Loucy (cell line): ENCODE data around the gene OR4F6.

Experiments
- H2AFZ ChIP-seq: fragments of 200-600 bp; sonication (generic); 2 replicates; pipeline ENCODE4 v1.6.0; 2016; ENCODE audit warnings: antibody characterized with exemption, mild to moderate bottlenecking, low read length, moderate library complexity
- H3F3A ChIP-seq: fragments of 200-600 bp; 2 replicates; pipeline ENCODE4 v1.6.0; 2016; ENCODE audit warnings: antibody characterized with exemption, low read depth, mild to moderate bottlenecking
- H3K27me3 ChIP-seq: fragments of 200-600 bp; sonication (generic); 2 replicates; pipeline ENCODE4 v1.6.1; 2014; ENCODE audit warnings: low read length, mild to moderate bottlenecking; ENCODE audit not compliant: insufficient read depth, poor library complexity, severe bottlenecking
- H3K36me3 ChIP-seq: fragments of 200-600 bp; sonication (generic); 2 replicates; pipeline ENCODE4 v1.6.1; 2016; ENCODE audit warnings: low read length; ENCODE audit not compliant: insufficient read depth
- H3K4me1 ChIP-seq: fragments of 200-600 bp; sonication (generic); 2 replicates; pipeline ENCODE4 v1.5.1; 2014; ENCODE audit warnings: low read length, mild to moderate bottlenecking; ENCODE audit not compliant: insufficient read depth, poor library complexity, severe bottlenecking
- H3K4me2 ChIP-seq: fragments of 200-600 bp; sonication (generic); 2 replicates; pipeline ENCODE4 v1.6.0; 2014; ENCODE audit warnings: antibody characterized with exemption, low read length, low read depth, mild to moderate bottlenecking; ENCODE audit not compliant: poor library complexity, severe bottlenecking
- H3K4me3 ChIP-seq: fragments of 200-600 bp; sonication (generic); 2 replicates; pipeline ENCODE4 v1.5.1; 2014; ENCODE audit warnings: low read length, mild to moderate bottlenecking, mixed read lengths; ENCODE audit not compliant: poor library complexity, severe bottlenecking
- H3K79me2 ChIP-seq: fragments of 200-600 bp; sonication (generic); 2 replicates; pipeline ENCODE4 v1.6.1; 2014; ENCODE audit warnings: low read length; ENCODE audit not compliant: insufficient read depth
- H3K9ac ChIP-seq: fragments of 200-600 bp; sonication (generic); 2 replicates; pipeline ENCODE4 v1.6.0; 2014; ENCODE audit warnings: mild to moderate bottlenecking, low read depth, low read length, moderate library complexity; ENCODE audit not compliant: poor library complexity, severe bottlenecking
- H3K9me2 ChIP-seq: fragments of 200-600 bp; sonication (generic); replicated peaks from 2 replicates; pipeline ENCODE4 v1.6.1; 2016; ENCODE audit warnings: low read depth, low read length, mixed read lengths
- H3K9me3 ChIP-seq: fragments of 200-600 bp; sonication (generic); 2 replicates; pipeline ENCODE4 v1.6.1; 2014; ENCODE audit warnings: mild to moderate bottlenecking, antibody characterized with exemption, low read length, low read depth; ENCODE audit not compliant: insufficient read depth
- H4K20me1 ChIP-seq: fragments of 200-600 bp; sonication (generic); 2 replicates; pipeline ENCODE4 v1.6.0; 2014; ENCODE audit warnings: antibody characterized with exemption, low read length, mild to moderate bottlenecking; ENCODE audit not compliant: insufficient read depth, poor library complexity, severe bottlenecking
- EZH2phosphoT487 ChIP-seq: fragments of 200-600 bp; IDR thresholded peaks from 2 replicates; pipeline ENCODE4 v1.6.1; 2018; ENCODE audit warnings: antibody characterized with exemption, mild to moderate bottlenecking, moderate library complexity, borderline replicate concordance
- TF ChIP-seq, protein P1 (sequence below): fragments of 200-600 bp; sonication (generic); conservative IDR thresholded peaks from 2 replicates; pipeline ENCODE4 v1.5.1; 2014; ENCODE audit warnings: mild to moderate bottlenecking, antibody characterized with exemption, low read length

The OR4F6 gene

DNA sequence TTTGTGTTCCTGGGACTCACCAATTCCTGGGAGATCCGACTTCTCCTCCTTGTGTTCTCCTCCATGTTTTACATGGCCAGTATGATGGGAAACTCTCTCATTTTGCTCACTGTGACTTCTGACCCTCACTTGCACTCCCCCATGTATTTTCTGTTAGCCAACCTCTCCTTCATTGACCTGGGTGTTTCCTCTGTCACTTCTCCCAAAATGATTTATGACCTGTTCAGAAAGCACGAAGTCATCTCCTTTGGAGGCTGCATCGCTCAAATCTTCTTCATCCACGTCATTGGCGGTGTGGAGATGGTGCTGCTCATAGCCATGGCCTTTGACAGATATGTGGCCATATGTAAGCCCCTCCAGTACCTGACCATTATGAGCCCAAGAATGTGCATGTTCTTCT lies 25.5 kb downstream of the OR4F6 start:
- no peaks in the 10 kb centered on the region for H3F3A ChIP-seq
- H2AFZ ChIP-seq: no peak overlapping the region
- no peak overlapping the region for H3K4me3 ChIP-seq
- no peaks in the 10 kb centered on the region for H3K9me2 ChIP-seq
- TF ChIP-seq, protein P1, sequence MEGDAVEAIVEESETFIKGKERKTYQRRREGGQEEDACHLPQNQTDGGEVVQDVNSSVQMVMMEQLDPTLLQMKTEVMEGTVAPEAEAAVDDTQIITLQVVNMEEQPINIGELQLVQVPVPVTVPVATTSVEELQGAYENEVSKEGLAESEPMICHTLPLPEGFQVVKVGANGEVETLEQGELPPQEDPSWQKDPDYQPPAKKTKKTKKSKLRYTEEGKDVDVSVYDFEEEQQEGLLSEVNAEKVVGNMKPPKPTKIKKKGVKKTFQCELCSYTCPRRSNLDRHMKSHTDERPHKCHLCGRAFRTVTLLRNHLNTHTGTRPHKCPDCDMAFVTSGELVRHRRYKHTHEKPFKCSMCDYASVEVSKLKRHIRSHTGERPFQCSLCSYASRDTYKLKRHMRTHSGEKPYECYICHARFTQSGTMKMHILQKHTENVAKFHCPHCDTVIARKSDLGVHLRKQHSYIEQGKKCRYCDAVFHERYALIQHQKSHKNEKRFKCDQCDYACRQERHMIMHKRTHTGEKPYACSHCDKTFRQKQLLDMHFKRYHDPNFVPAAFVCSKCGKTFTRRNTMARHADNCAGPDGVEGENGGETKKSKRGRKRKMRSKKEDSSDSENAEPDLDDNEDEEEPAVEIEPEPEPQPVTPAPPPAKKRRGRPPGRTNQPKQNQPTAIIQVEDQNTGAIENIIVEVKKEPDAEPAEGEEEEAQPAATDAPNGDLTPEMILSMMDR: no peak
- TF ChIP-seq EZH2phosphoT487: no peak
- no peaks in the 10 kb centered on the region for H4K20me1 ChIP-seq
- no peaks in the 10 kb centered on the region for H3K79me2 ChIP-seq
- H3K4me1 ChIP-seq: peaks cover 4% of the 10 kb centered on the region
- no peak overlapping the region for H3K9ac ChIP-seq
- H3K9me3 ChIP-seq: no peaks in the 10 kb centered on the region; the same call in 1 of the 2 replicates
- H3K36me3 ChIP-seq: no peaks in the 10 kb centered on the region
- H3K4me2 ChIP-seq: no peak overlapping the region
- no peaks in the 10 kb centered on the region for H3K27me3 ChIP-seq

DNA sequence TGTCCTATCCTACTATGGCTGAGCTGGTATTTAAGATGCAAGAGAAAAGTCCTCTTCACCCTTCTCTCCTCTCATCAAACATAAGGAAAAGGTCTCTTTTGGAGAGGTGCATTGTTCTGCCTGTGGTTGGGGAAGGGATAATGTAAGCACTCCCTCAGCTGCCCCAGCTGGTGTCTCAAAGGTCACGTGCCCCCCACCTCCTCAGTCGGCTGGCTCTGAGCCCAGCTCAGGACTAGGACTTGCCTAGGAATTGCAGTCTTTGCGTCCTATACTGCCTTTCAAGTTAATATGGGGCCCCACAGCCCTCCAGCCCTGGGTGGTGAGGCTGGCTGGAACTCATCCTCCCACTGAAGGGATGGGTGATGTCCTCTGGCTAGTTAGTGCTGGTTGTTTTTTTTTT lies 38.3 kb downstream of the OR4F6 start:
- Histone ChIP-seq H4K20me1 (no peaks in the 10 kb centered on the region), H3K79me2 (no peaks in the 10 kb centered on the region), H2AFZ (no peak overlapping the region), H3K4me1 (no peaks in the 10 kb centered on the region), H3F3A (no peaks in the 10 kb centered on the region), H3K4me3 (no peak overlapping the region), H3K9ac (no peak overlapping the region), H3K9me2 (no peaks in the 10 kb centered on the region), H3K27me3 (no peaks in the 10 kb centered on the region), H3K9me3 (no peaks in the 10 kb centered on the region; the same call in 1 of the 2 replicates), H3K36me3 (no peaks in the 10 kb centered on the region), H3K4me2 (no peak overlapping the region)
- no peak for TF ChIP-seq EZH2phosphoT487

DNA sequence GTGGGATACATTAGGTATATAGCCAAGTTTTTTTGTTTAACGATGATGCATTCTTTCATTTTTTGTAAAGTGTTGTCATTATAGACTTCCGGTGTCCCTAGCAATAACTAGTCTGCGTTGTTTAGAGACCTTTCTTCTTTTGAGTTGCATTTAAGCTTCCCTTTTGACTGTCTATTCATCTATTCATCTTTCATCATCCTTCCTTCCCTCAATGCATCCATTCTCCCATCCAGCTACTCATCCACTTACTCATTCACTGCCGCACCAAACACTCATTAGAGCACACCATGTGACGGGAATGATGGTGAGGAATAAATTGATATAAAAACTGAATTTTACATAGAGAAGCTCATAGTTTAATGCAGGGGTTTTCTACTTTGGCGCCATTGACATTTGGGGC lies 41.6 kb downstream of the OR4F6 start:
- no peaks in the 10 kb centered on the region for H3K79me2 ChIP-seq
- H3K36me3 ChIP-seq: no peaks in the 10 kb centered on the region
- H3K9ac ChIP-seq: no peak overlapping the region
- H3K4me2 ChIP-seq: no peak overlapping the region
- H3F3A ChIP-seq: no peaks in the 10 kb centered on the region
- no peaks in the 10 kb centered on the region for H3K4me1 ChIP-seq
- H2AFZ ChIP-seq: no peak overlapping the region
- TF ChIP-seq, protein P1: no peak
- no peak for TF ChIP-seq EZH2phosphoT487
- H4K20me1 ChIP-seq: no peaks in the 10 kb centered on the region
- H3K9me2 ChIP-seq: no peaks in the 10 kb centered on the region
- no peaks in the 10 kb centered on the region for H3K9me3 ChIP-seq
- H3K4me3 ChIP-seq: no peak overlapping the region
- no peaks in the 10 kb centered on the region for H3K27me3 ChIP-seq

DNA sequence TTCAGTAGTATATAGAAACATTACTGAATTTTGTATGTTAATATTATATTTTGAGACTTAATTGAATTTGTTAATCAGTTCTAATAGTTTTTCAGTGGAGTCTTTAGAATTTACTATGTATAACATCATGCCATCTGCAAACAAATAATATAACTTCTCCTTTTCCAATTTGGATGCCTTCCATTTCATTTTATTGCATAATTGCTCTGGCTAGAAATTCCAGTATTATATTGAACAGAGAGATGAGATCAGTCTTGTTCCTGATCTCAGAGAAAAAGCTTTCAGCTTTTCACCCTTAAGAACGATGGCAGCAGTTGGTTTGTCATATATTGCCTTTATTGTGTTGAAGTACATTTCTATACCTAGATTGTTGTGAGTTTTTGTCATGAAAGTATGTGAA lies 49.0 kb downstream of the OR4F6 start:
- TF ChIP-seq, protein P1: no peak
- no peak for TF ChIP-seq EZH2phosphoT487

More for the DNA sequence above, 49.0 kb downstream of the OR4F6 start:
- H4K20me1 ChIP-seq: no peaks in the 10 kb centered on the region
- no peaks in the 10 kb centered on the region for H3K4me1 ChIP-seq
- no peak overlapping the region for H3K4me2 ChIP-seq
- no peak overlapping the region for H3K9ac ChIP-seq
- H3K9me2 ChIP-seq: no peaks in the 10 kb centered on the region
- no peak overlapping the region for H3K4me3 ChIP-seq
- no peaks in the 10 kb centered on the region for H3K9me3 ChIP-seq
- H3K27me3 ChIP-seq: no peaks in the 10 kb centered on the region
- H3K36me3 ChIP-seq: no peaks in the 10 kb centered on the region
- H3F3A ChIP-seq: no peaks in the 10 kb centered on the region
- no peaks in the 10 kb centered on the region for H3K79me2 ChIP-seq
- no peak overlapping the region for H2AFZ ChIP-seq
